Endothelial cell of umbilical vein (primary cell): Measurements from ENCODE around the gene OR5B21. TPM values are rescaled to one million over a fixed set of nuclear protein-coding genes. Genes with fewer than 3 reads are reported as not detected.

Experiments used
- BruUV-seq: library from RNA; stranded (reverse); fragments of 400-500 nt; replicated peaks from 2 replicates; lab custom pipeline; 2021; lab: Mats Ljungman, UMichigan
- CTCF ChIA-PET: fragments of 300-600, 350-600 bp; sonication (Branson Sonifier 250); formaldehyde crosslinking; loops from one replicate; lab custom pipeline; 2021; ENCODE audit warnings: antibody characterized with exemption, inconsistent platforms; lab: Charles Lee
- POLR2A ChIA-PET: fragments of 300-600, 350-600 bp; sonication (Branson Sonifier 250); formaldehyde crosslinking; loops from one replicate; lab custom pipeline; 2021; ENCODE audit warnings: antibody characterized with exemption, inconsistent platforms; lab: Charles Lee
- DNase-seq: peaks from one replicate; pipeline ENCODE4 v3.0.0-alpha.2; 2011; ENCODE audit warnings: low read depth, low spot score
- FAIRE-seq: peaks from 2 replicates; lab custom pipeline; 2011; peaks lifted over from hg19 to GRCh38; lab: Jason Lieb, UNC
- H2AFZ ChIP-seq: 2 replicates; pipeline ENCODE4 v1.6.0; 2012; ENCODE audit warnings: low read depth, low read length, control low read depth, inconsistent platforms
- H3K27ac ChIP-seq: 2 replicates; pipeline ENCODE4 v1.5.1; 2011; ENCODE audit warnings: low read depth, mild to moderate bottlenecking, control low read depth, low read length, moderate library complexity; ENCODE audit not compliant: insufficient read depth
- H3K27me3 ChIP-seq, 2 experiments: 2 replicates each; pipeline versions ENCODE4 v1.6.0 to v1.6.1; 2011; ENCODE audit warnings: low read length in 2 of 2, mixed read lengths in 1 of 2; ENCODE audit not compliant: control insufficient read depth in 2 of 2, insufficient read depth in 2 of 2
- H3K36me3 ChIP-seq, 2 experiments: 2 replicates in 1 of 2; 3 replicates in 1 of 2; pipeline ENCODE4 v1.5.1; 2011; ENCODE audit warnings: low read length in 2 of 2, mild to moderate bottlenecking in 1 of 2, moderate library complexity in 1 of 2; ENCODE audit not compliant: control insufficient read depth in 2 of 2, insufficient read depth in 2 of 2; ENCODE audit errors: extremely low read depth in 1 of 2
- H3K4me1 ChIP-seq: 3 replicates; pipeline ENCODE4 v1.5.1; 2011; ENCODE audit warnings: mild to moderate bottlenecking, low read length; ENCODE audit not compliant: control insufficient read depth, insufficient read depth; ENCODE audit errors: extremely low read depth
- H3K4me2 ChIP-seq: 2 replicates; pipeline ENCODE4 v1.6.1; 2011; ENCODE audit warnings: low read length, control low read depth, mixed read lengths; ENCODE audit not compliant: insufficient read depth
- H3K4me3 ChIP-seq, 3 experiments: fragments of 200-600 bp in 1 of 3; sonication (generic), shearing (Covaris generic) in 1 of 3; replicated peaks in 1 of 3; 2 replicates each; pipeline ENCODE4 v1.5.1; 2011 to 2016; ENCODE audit warnings: control low read depth in 3 of 3, low read length in 3 of 3, mild to moderate bottlenecking in 2 of 3, inconsistent platforms in 1 of 3, low read depth in 1 of 3, moderate library complexity in 1 of 3; ENCODE audit not compliant: insufficient read depth in 1 of 3
- H3K79me2 ChIP-seq: 2 replicates; pipeline ENCODE4 v1.6.0; 2012; ENCODE audit warnings: low read length, inconsistent platforms; ENCODE audit not compliant: control insufficient read depth, insufficient read depth
- H3K9ac ChIP-seq: replicated peaks from 2 replicates; pipeline ENCODE3; 2011; ENCODE audit warnings: low read length, control low read depth; ENCODE audit not compliant: insufficient read depth; ENCODE audit errors: extremely low read depth
- H3K9me1 ChIP-seq: replicated peaks from 3 replicates; pipeline ENCODE4 v1.6.0; 2011; ENCODE audit warnings: mild to moderate bottlenecking, low read length; ENCODE audit not compliant: control insufficient read depth, insufficient read depth; ENCODE audit errors: extremely low read depth
- H3K9me3 ChIP-seq: replicated peaks from 2 replicates; pipeline ENCODE4 v1.5.1; 2012; ENCODE audit warnings: low read length, inconsistent platforms; ENCODE audit not compliant: control insufficient read depth, insufficient read depth
- H4K20me1 ChIP-seq: replicated peaks from 2 replicates; pipeline ENCODE3; 2011; ENCODE audit warnings: mild to moderate bottlenecking, low read length; ENCODE audit not compliant: control insufficient read depth, insufficient read depth; ENCODE audit errors: extremely low read depth
- EZH2 ChIP-seq: IDR thresholded peaks from 2 replicates; pipeline ENCODE4 v1.6.1; 2012; ENCODE audit warnings: borderline replicate concordance, low read depth, mild to moderate bottlenecking, moderate library complexity, low read length, inconsistent platforms; ENCODE audit not compliant: severe bottlenecking
- FOS ChIP-seq: IDR thresholded peaks from 2 replicates; pipeline ENCODE4 v1.6.1; 2011; ENCODE audit warnings: mild to moderate bottlenecking, low read length, moderate library complexity, borderline replicate concordance; ENCODE audit not compliant: insufficient read depth
- GATA2 ChIP-seq: IDR thresholded peaks from 2 replicates; pipeline ENCODE4 v1.7.0; 2011; ENCODE audit warnings: low read depth, mild to moderate bottlenecking, moderate library complexity, mixed read lengths, low read length; ENCODE audit not compliant: insufficient read length, insufficient read depth
- JUN ChIP-seq: IDR thresholded peaks from 2 replicates; pipeline ENCODE4 v1.6.1; 2011; ENCODE audit warnings: borderline replicate concordance, low read depth; ENCODE audit not compliant: insufficient read length, insufficient read depth
- MYC ChIP-seq: IDR thresholded peaks from one replicate; pipeline ENCODE4 v1.6.1; 2011; ENCODE audit warnings: mild to moderate bottlenecking, low read depth, low read length
- POLR2A ChIP-seq: IDR thresholded peaks from 2 replicates; pipeline ENCODE4 v1.6.1; 2012; ENCODE audit warnings: low read depth, mild to moderate bottlenecking, control low read depth, low read length
- POLR2AphosphoS5 ChIP-seq: IDR thresholded peaks from 2 replicates; pipeline ENCODE4 v1.6.1; 2012; ENCODE audit warnings: low read depth, mild to moderate bottlenecking, control low read depth, low read length, moderate library complexity; ENCODE audit not compliant: insufficient read depth
- dilution Hi-C: fragments of 300-500 bp; cut with MboI; formaldehyde crosslinking; loops from one replicate; pipeline ENCODE4 v1.15.0; 2019; ENCODE audit warnings: low sequenced_read_pairs; ENCODE audit not compliant: extremely low pct_ligation_motif_present
- intact Hi-C: fragments of 100-400 bp; cut with micrococcal nuclease; formaldehyde crosslinking; loops from one replicate; pipeline ENCODE4 v1.10.0; 2022
- polyA plus RNA-seq, 4 experiments: library from polyadenylated mRNA; depleted of rRNA in 3 of 4; stranded (reverse) in 3 of 4; unstranded in 1 of 4; fragments of >200 nt; gene quantifications; 2 replicates each; pipeline versions ENCODE4 v1.2.1 to v1.2.3, GENCODE V29; 2011 to 2012; ENCODE audit warnings: missing spikeins in 1 of 4
- total RNA-seq: library from RNA; stranded (reverse); gene quantifications from 2 replicates; pipeline ENCODE4 v1.2.3, GENCODE V29; 2021
- TF ChIP-seq, protein P1 (sequence below), 2 donors: IDR thresholded peaks; 1 replicate in 1 of 2; 2 replicates in 1 of 2; pipeline ENCODE4 v1.5.1; 2011; ENCODE audit warnings: low read length in 2 of 2, mild to moderate bottlenecking in 2 of 2, moderate library complexity in 2 of 2, control low read depth in 1 of 2, inconsistent platforms in 1 of 2, low read depth in 1 of 2; ENCODE audit not compliant: insufficient read depth in 1 of 2; ENCODE audit errors: extremely low read depth in 1 of 2
- TF ChIP-seq, protein P2 (sequence below): IDR thresholded peaks from 2 replicates; pipeline ENCODE4 v1.6.1; 2011; ENCODE audit not compliant: insufficient read depth, insufficient read length

The OR5B21 gene
- total and polyA plus RNA-seq, 2 donors (not counting 3 experiments of a cell fraction or from before 2014, with no cell fraction given) = not detected

- intact Hi-C loops = no loop called here
- H3K9me1 ChIP-seq = no peaks in the 10 kb centered on the region
These were observed 3.7 kb downstream of the OR5B21 start for GRCh38 chr11:58504232-58504631.

More at GRCh38 chr11:58504232-58504631, 3.7 kb downstream of the OR5B21 start:
- no peaks in the 10 kb centered on the region for H3K4me1 ChIP-seq
- H4K20me1 ChIP-seq = no peaks in the 10 kb centered on the region
- TF ChIP-seq GATA2 (no peak), MYC (no peak), EZH2 (no peak), FOS (no peak), POLR2A (no peak), JUN (no peak), POLR2AphosphoS5 (no peak)
- TF ChIP-seq, protein P1, sequence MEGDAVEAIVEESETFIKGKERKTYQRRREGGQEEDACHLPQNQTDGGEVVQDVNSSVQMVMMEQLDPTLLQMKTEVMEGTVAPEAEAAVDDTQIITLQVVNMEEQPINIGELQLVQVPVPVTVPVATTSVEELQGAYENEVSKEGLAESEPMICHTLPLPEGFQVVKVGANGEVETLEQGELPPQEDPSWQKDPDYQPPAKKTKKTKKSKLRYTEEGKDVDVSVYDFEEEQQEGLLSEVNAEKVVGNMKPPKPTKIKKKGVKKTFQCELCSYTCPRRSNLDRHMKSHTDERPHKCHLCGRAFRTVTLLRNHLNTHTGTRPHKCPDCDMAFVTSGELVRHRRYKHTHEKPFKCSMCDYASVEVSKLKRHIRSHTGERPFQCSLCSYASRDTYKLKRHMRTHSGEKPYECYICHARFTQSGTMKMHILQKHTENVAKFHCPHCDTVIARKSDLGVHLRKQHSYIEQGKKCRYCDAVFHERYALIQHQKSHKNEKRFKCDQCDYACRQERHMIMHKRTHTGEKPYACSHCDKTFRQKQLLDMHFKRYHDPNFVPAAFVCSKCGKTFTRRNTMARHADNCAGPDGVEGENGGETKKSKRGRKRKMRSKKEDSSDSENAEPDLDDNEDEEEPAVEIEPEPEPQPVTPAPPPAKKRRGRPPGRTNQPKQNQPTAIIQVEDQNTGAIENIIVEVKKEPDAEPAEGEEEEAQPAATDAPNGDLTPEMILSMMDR (IDR thresholded peaks at IDR 0.05; ENCODE audit: extremely low read depth in 1 of 2, insufficient read depth in 1 of 2, low read depth in 1 of 2, low read length in 2 of 2) = no peak
- TF ChIP-seq, protein P2, sequence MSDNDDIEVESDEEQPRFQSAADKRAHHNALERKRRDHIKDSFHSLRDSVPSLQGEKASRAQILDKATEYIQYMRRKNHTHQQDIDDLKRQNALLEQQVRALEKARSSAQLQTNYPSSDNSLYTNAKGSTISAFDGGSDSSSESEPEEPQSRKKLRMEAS = no peak
- ChIA-PET CTCF (interaction anchor here (1.3 to 3.2 kb wide), 3 partner anchors 8 to 20 kb away, joined by 3 to 10 read pairs (median 4); no protein-coding TSS in a partner anchor), POLR2A (no interaction called here)
- H3K4me3 ChIP-seq = no peak overlapping the region
- no peak for FAIRE-seq
- no peak overlapping the region for H3K4me2 ChIP-seq
- H3K9me3 ChIP-seq = no peaks in the 10 kb centered on the region
- no peaks in the 10 kb centered on the region for H3K79me2 ChIP-seq
- BruUV-seq = no TSS peak
- H3K36me3 ChIP-seq = no peaks in the 10 kb centered on the region
- dilution Hi-C loops = no loop called here
- H3K27ac ChIP-seq = no peak overlapping the region
- H3K27me3 ChIP-seq = peaks cover 1 to 10% of the 10 kb centered on the region in 2 experiments
- H2AFZ ChIP-seq = no peak overlapping the region
- DNase-seq = no peak
- H3K9ac ChIP-seq = no peak overlapping the region
